Measurements from ENCODE around the gene DUSP11.

DUSP11 gene

GRCh38 chr2:73716543-73717250, 63.2 kb downstream of the DUSP11 start:
- no peak for DNase-seq

- no peak for DNase-seq
Measured at GRCh38 chr2:73714091-73714490, 65.8 kb downstream of the DUSP11 start.

All from activated CD4-positive, alpha-beta T cell treated with anti-CD3 and anti-CD28 coated beads, Interleukin-2, amount 50 U/mL, for 1 hour (primary cell).